Activated CD8-positive, alpha-beta memory T cell treated with anti-CD3 and anti-CD28 coated beads, Interleukin-2, amount 50 U/mL, for 48 hours (primary cell): ENCODE data around the gene CREB5.

Source experiments
- DNase-seq: peaks from one replicate; pipeline ENCODE4 v3.0.0-alpha.2; 2020

Gene CREB5

DNA sequence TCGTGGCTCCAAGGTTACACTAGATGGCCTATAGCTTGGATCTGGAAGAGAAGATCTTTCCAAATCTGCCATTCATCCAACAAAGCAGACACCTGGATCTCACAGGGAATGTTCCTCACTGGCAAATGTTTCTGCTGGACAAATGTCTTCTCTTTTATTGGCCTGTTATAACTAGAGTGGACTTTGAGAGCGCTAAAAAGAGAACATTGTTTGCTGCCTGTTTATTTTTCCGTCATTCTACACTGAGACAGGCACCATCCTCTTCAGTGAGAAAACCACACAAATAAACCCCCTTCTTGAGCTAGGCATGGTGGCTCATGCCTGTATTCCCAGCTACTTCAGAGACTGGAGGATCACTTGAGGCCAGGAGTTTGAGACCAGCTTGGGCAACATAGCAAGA is 206.9 kb downstream of the CREB5 start:
- DNase-seq, result no peak

DNA sequence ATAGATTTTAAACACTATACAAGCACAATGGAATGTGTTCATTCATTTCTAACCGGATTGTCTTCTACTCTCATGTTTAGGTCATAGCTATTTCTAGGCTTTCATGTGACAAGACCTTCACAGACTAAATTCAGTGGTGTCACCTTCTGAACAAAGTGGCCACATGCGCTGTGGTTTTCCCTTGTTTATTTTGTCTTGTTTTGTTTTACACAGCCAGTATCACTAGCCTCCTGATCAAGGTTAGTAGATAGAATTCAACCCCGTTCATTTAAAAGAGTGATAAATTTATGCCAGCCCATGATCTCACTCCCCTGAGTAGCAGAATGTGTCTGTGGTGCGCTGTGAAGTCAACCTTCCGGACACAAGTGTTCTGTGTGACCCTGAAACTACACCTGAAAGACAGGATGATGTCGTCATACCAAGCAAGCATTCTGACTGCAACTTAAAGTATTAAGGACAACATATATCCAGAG is 209.1 kb downstream of the CREB5 start:
- DNase-seq, result no peak

DNA sequence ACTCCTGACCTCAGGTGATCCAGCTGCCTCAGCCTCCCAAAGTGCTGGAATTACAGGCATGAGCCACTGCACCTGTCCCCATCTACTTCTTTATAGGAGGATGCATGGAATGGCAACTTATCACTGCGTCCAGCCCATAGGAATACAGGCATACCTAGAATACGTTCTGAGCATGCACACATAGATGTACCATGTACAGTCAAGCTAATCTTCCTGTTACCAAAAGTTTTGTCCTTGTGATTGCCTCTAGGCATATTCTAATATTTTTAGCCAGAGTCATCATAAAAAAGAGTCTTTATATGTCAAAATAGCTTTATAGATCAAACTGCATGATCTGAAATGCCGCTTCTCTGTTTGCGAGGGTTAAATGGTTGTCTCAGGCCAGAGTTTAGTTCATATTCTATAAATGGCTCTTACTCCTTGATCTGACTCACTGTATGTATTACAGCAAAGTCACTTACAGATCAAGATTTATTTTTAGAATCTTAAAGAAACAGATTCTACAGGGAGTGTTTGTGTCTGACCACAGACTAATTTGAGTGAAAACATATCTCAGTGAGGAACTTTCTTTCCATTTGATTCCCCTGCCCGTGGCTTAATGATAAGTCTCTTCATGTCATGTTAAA is 210.9 kb downstream of the CREB5 start:
- no peak for DNase-seq

DNA sequence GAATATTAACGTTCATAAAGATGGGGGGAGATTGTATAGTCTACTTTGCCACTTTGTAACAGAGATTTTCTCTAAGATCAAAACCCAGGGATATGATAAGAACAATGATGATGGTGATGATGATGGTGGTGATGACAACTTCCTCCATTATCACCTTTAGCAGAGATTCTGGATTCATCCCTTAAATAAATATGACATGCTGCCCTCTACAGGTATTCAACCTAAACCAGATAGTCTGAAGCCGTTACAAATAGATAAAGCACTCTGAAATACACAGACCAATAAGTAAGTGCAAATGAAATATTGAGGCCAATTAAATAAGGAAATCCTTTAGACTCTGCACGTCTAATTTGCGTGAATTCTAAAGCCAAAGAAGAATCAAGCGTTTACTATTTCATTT is 211.5 kb downstream of the CREB5 start:
- no peak for DNase-seq

DNA sequence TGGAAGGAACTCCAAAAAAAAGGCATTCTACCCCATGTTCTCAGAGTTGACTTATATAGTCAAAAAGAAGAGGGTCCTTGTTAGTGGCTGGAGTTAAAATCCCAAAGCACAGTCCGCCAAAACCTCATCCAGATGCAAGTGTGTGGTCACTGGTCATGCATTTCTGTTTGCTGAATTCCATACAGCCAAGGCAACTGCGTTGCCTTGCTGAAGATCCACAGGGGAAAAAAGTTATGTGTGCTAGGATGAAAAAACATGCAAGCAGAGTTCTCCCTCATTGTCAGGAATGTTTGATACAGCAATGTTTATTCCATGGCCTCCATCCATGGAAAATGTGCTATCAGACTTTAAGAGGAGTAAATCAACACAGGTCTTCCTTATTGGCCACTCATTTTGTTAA is 213.1 kb downstream of the CREB5 start:
- DNase-seq, result no peak

DNA sequence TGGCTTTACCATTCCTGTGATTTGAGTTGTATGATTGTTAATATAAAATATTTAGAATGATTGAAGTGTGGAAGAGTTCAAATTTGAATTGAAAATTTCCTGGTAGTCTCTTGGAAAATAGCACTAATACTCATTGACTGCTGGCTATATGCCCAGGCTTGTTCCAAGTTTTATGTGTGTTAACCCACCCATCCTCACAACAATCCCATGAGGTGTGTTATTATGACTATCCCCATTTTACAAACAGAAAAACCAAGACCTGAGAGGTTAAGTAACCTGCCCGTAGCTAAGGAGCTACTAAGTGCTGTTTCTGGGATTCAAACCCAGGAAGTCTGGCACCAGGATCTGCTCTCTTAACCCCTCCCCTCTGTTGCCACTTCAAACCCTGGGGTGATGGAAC is 213.9 kb downstream of the CREB5 start:
- DNase-seq, result no peak

DNA sequence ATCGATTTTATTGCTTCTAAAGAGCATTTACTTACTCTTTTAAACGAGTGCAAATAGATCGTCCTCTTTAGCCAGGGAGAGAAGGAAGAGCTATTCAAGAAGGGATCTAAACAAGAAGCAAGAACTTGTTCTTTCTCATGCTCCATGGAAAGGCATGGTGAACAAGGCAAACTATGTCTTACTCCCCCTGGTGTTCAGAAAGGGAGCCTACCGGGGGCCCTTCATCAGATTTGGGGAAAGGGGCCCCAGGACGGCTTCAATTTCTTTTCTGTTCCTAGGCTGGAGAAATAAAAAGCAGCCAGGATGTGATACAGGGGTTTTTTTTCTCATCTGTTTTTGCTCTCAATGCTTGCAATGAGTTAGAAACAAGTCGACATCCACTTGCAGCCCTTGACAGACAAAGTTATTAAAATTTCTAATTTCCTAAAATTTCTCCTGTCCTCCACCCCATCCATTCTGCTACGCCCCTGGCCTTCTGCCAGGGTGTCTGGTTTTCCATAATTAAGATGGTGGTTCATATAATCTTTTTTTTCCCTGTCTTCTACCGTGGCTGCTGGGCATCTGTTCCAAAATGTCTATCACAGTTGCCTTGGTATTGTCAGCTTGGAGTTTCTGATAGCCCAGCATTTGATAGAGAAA is 214.4 kb downstream of the CREB5 start:
- no peak for DNase-seq

DNA sequence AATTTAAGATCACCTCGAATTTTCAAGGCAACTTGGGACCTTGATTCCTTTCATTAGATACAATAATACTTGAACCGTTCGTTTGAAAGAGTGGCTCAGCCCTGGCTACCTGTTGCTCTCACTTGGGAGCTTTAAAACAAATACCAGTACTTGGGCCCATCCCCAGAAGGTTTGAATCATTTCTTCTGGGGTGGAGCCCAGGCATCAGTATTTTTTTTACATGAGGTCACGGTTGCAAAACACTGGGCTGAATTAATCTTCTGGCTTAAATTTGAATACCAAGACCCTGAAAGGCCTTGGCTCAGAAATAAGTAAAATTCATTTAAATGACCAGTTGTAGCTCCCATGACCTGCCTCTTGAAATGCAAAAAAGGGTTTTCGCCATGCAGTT is 214.9 kb downstream of the CREB5 start:
- DNase-seq, result no peak

DNA sequence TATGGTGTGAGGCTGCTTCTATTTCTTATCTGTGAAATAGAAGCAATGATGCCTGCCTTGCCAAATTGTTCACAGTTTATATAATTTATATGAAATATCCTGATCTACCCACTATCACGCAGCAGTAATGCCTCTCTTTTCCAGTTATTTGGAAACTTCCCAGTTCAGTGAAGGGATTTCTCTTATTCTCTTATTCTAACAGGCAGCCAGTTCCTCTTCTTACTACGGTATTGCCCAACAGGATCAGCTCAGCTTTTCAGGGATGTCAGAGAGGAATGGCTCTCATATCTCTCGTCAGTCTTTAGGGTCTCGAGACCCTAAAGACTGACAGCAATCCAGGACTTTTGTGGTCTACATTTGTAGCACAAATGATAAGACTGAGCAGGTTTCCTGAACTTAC is 215.6 kb downstream of the CREB5 start:
- no peak for DNase-seq

DNA sequence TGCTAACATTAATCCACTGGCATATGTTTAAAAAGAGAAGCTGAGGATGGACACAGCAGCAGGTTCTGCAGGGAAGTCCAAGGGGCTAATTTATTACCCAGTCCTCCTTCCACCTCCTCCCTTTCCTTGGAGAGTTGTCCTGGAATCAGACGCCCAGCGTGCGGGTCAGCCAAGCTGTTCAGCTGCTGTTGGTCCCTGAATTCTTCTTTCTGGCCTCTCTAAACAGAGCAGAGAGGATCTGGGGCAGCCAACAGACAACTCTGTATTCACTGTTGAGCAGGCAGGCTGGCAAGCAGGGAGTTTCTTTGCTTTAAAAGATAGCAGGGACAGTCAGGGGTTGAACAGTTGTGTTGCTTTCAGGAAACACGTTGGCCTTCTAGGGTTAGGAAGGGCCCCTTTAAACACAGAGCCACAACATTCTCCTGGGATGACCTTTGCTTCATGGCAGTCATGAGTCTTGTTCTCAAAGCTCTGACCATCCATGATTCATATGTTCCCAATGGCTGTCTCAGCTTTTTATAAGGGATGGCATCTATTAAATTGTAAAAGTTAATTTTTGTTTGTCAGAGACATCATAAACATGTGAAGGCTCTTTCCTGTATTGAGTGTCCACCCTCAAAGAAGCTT is 217.0 kb downstream of the CREB5 start:
- no peak for DNase-seq

DNA sequence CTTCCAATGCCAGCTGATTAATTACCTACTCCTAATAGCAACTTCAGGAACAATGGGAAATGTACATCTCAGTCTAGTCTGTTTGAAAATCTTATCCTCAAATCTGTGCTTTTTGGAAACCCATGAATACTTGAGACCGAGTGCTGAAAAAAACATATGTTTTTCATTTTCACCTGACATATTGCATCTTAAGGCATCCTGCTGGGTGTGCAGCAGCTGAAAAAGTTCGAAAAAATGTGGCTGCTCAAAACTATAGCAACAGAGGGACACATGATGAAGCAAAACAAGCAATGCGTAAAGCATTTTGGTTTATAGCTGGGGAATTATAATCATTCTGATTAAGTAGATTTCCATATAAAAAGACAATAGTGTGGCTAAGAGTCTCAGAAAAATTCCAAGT is 218.0 kb downstream of the CREB5 start:
- no peak for DNase-seq

DNA sequence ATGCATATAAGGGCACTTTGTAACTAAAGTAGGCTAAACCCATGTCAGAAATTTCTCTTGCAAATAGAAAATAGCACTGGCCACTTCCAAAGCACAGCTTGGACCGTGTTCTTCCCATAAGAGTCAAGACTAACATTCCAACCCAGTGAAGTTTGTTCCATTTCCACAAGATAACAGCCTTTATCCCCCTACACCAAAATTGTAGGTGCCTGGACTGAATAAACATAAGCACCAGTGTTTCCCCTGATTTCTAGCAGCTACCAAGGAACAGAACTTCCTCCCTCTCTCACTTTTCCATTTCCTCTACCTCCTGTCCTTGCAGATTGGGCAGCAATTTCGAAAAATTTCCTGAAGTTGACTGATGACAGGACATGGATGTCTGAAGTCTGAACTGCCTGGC is 219.7 kb downstream of the CREB5 start:
- no peak for DNase-seq

DNA sequence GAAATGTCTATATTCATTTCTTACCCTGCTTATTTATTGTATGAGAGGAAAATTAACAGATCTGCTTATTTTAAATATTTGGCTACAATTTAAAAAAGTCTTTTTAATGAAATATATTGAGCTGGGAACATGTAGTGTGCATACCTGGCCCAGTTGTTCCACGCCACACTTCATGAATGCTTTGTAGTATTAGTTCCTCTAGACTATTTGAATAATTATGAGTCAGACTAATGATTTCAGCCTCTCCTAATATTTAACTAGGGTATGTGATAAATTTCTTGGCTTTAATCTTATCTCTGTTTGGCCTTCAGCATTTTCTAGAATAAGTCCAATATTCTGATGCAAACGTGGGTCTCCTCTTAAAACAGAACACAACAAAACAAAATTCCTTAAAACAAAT is 226.6 kb downstream of the CREB5 start:
- DNase-seq, result no peak

DNA sequence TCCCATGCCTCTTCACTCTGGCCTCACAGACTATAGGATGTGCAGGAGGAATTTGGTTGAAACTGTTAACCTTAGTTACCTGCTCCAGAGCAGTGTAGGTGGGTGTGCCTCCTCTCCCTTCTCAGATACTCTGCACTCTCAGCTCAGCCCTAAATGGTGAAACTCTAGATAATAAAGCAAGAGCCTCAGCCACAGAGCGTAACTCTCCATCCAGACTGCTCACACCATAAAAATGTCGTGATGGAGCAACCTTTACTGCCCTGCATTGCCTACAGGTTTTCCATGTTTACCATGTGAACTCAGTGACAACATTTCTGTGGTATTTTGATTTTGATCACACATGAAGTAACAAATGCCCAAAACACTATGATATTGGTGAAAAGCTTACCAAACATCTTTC is 227.7 kb downstream of the CREB5 start:
- no peak for DNase-seq

DNA sequence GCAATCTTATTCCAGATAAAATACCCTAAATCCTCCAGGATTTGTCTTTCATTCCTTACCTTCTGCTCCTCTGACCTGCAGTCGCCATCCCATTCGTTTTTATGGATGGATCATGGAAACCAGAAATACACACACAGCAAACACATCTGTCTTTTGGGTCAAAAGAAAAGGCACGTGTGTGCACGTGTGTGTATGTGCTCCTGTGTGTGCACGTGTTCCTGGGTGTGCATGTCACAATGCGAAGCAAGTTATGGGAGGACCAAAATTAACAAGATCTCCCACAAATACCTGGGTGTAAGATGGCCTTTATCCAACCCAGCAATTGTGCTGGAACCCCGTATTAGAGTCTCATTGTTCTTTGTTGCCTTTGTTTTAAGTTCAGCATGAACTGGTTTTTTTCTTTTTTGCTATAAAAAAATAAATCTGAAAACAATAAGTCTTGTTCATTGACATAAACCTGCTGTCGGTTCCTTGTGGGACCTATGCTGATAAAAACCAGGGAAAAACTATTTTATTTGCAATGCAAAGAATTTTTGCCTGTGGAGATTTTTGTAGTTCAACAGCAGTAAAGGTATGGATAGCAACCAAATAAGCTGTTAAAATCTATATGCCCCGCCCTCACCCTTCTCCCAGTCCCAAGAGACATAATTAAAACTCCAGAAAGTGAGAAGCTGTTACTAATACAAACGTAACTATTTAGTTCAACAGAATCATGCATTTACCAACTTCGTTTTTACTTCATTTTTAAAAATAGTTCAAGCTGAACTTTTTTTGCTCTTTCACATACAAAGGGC is 229.6 kb downstream of the CREB5 start:
- no peak for DNase-seq

DNA sequence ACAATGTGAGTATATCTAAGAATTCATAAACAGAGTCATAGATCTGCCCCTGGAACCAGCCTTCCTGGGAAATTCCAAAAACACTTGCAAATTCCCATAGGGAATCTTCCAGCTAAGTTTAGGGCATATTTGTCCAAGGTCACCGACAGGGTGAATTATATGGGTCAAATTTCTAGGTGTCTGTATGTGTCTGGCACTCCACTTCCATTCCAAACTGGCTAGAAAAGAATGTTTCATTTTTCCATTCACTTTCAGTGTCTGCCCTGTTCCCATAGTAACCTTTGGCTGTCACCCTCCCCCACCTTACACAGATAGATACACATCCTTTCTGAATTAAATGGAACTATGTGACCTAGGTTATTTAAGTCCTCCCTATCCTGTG is 230.9 kb downstream of the CREB5 start:
- DNase-seq, result no peak

DNA sequence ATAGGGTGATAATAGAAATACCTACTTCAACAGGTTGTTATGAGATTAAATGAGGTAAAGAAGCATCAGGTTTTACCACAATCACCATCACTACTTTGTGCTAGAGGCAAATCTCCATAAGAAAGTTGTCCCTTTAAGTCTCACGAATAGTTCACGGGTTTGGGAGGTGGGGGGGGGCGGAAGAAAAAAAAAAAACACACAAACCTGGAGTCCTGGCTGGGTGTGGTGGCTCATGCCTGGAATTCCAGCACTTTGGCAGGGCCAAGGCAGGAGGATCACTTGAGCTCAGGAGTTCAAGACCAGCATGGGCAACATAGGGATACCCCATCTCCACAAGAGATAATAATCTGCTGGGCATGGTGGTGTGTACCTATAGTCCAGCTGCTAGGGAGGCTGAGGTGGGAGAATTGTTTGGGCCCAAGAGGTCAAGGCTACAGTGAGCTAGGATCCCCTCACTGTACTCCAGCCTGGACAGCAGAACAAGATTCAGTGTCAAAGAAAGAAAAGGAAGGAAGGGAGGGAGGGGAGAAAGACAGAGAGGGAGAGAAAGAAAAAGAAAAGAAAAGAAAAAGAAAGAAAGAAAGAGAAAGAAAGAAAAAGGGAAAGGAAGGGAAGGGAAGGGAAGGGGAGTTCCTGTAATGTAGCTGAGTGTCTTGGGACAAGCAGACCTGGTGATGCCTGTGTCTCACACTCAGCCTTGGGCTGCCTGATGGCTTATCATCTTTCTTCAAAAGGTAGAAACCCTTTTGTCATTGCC is 231.4 kb downstream of the CREB5 start:
- no peak for DNase-seq

DNA sequence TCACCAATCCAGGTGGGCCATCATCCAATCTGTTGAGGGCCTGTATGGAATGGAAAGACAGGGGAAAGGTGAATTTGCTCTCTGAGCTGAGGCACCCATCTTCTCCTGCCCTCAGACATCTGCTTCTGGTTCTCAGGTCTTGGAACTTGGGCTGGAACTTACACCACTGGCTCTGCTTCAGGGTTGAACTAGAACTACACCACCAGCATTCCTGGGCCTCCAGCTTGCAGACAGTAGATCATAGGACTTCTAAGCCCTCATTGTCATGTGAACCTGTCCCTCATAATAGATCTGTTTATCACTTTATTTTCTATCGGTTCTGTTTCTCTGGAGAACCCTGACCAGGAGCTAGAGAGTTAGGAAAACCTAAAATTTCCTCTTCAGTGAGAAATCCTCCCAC is 233.5 kb downstream of the CREB5 start:
- DNase-seq, result no peak

DNA sequence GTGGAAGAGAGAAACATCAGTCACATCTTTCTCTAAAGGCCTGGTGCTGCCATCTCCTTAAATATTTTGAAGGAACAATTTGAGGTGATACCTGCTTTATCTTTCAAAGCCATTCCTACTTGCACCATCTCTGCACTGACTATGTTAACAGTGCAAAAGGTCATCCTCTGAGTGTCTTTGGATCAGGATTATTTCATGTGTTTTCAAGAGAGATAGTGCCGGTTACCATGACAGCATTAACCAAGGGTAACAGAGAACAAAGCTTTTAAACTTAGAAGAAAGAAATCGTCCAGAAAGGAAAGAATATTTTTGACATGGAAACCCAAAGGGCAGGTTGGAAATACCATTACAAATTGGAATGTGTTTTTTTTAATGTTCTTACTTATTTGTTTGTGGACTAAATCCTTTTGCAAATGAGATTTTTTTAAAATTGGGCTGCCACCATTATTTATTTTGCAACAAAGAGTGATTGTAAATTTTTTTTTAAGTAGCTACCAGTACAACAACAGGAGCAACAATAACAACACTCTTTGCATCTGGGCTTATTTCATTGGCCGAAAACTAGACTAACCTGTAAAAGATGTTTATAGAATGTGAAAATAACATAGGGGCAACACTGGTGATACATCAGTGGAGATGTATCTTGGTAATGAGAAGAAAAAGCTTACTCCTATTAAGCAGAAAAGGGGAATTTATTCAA is 234.2 kb downstream of the CREB5 start:
- DNase-seq, result no peak

DNA sequence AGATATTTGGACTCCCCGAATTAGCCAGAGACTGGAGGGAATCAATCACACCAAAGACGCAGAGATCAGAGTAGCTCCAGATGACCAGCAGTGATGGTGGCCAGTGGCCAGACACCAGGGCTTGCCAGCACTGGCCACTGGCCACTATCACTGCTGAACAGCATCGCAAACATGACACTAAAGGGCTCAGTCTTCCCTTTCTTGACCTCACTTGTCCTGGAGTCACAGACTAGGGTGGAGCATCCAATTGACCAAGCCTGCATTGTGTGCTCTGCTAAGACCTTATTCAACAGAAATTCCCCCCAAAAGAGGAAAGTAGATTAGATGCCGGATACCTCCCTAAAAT is 234.7 kb downstream of the CREB5 start:
- DNase-seq, result no peak

DNA sequence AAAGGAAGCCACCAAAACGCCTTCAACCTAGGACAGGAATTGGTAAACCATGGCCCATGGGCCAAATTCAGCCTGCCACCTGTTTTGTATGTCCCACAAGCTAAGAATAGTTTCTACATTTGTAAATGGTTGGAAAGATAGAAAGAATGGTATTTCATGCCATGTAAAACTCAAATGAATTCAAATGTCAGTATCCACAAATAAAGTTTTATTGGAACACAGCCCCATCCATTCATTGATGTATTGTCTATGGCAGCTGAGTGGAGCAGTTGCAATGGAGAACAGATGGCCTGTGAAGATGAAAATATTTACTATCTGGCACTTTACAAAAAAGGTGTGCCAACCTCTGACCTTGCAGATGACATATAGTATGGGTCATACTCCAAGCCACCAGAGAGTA is 236.9 kb downstream of the CREB5 start:
- no peak for DNase-seq

DNA sequence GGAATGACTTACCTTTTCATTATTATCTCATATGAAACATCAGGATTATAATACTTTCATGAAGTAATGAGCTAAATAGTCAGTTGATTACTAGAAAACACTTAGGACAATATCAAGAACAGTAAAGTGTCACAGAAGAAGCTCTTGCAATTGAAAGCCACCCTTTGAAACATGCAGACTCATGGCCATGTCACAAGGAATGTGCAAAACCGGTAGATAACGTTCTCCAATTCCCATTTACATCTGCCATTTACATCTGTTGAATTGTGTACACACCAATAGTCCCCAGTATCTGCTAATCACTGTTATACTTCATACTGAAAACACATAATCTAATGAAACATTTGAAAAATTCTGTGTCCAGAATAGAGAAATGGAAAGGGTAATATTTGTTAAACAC is 237.5 kb downstream of the CREB5 start:
- no peak for DNase-seq

DNA sequence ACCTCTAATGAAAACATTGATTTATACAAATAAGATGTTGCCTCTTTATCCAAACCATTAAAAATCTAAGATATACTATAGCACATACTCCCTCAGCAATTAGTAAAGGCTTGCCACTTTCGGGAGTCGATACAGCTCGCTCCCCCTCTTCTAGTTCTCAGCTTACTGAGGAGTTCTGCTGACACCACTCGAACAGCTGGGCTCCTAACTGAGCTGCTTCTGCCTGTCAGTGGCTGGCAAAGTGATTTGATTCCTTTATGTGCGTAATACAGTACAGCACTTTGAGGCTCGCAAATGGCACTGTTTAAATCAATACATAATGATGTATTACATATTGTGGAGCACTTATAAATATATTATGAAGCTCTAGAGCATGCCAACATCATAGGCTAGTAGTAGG is 241.8 kb downstream of the CREB5 start:
- no peak for DNase-seq
